WTC11 (cell line): ENCODE results near the gene EPN1. TPM values are rescaled to one million over a fixed set of nuclear protein-coding genes. Genes with fewer than 3 reads are reported as not detected.

ENCODE experiments used
- ATAC-seq: fragments of 200-7000 bp; cut with Tn5 transposase; 2 replicates; pipeline ENCODE4 v1.10.0; 2021; ENCODE audit warnings: mild to moderate bottlenecking, moderate library complexity
- CTCF ChIA-PET: fragments of 300-600 bp; sonication (Branson Sonifier 250); formaldehyde crosslinking; loops from one replicate; lab custom pipeline; 2021; ENCODE audit warnings: antibody characterized with exemption; lab: Charles Lee
- POLR2A ChIA-PET: fragments of 350-600 bp; sonication (Branson Sonifier 250); formaldehyde crosslinking; loops from one replicate; lab custom pipeline; 2021; ENCODE audit warnings: antibody characterized with exemption; lab: Charles Lee
- DNase-seq: peaks from one replicate; pipeline ENCODE4 v3.0.0; 2021; ENCODE audit warnings: low spot score
- H3K27ac Mint-ChIP-seq: 2 replicates; pipeline ENCODE4 v1.8.0; 2021; ENCODE audit warnings: mixed read lengths
- H3K27me3 Mint-ChIP-seq: 2 replicates; pipeline ENCODE4 v1.8.0; 2021; ENCODE audit warnings: low read depth, mild to moderate bottlenecking, moderate library complexity, mixed read lengths
- H3K36me3 Mint-ChIP-seq: 2 replicates; pipeline ENCODE4 v1.8.0; 2021; ENCODE audit warnings: mixed read lengths
- H3K4me1 Mint-ChIP-seq: 2 replicates; pipeline ENCODE4 v1.8.0; 2022; ENCODE audit warnings: mixed read lengths
- H3K4me3 Mint-ChIP-seq: 2 replicates; pipeline ENCODE4 v1.8.0; 2021; ENCODE audit warnings: mild to moderate bottlenecking, moderate library complexity, mixed read lengths
- H3K9me3 Mint-ChIP-seq: 2 replicates; pipeline ENCODE4 v1.8.0; 2021; ENCODE audit warnings: mixed read lengths
- ARID4B ChIP-seq: sonication (generic); formaldehyde crosslinking; IDR thresholded peaks from 2 replicates; pipeline ENCODE4 v1.8.0; 2023; ENCODE audit warnings: missing genetic modification reagents, mild to moderate bottlenecking, borderline replicate concordance
- ATF2 ChIP-seq: sonication (generic); formaldehyde crosslinking; IDR thresholded peaks from 2 replicates; pipeline ENCODE4 v1.8.1; 2022; ENCODE audit warnings: low read depth, missing genetic modification reagents, borderline replicate concordance
- CBFB ChIP-seq: sonication (generic); formaldehyde crosslinking; IDR thresholded peaks from 2 replicates; pipeline ENCODE4 v1.8.1; 2022; ENCODE audit warnings: mild to moderate bottlenecking, low read depth, missing genetic modification reagents
- CREB1 ChIP-seq: sonication (generic); formaldehyde crosslinking; IDR thresholded peaks from 2 replicates; pipeline ENCODE4 v1.8.0; 2023; ENCODE audit warnings: mild to moderate bottlenecking, missing genetic modification reagents
- CTCF ChIP-seq: fragments of 200-600 bp; IDR thresholded peaks from 2 replicates; pipeline ENCODE4 v1.8.0; 2022; ENCODE audit warnings: antibody characterized with exemption
- E2F4 ChIP-seq: sonication (generic); formaldehyde crosslinking; IDR thresholded peaks from 2 replicates; pipeline ENCODE4 v1.8.1; 2022; ENCODE audit warnings: low read depth, mild to moderate bottlenecking, moderate library complexity, missing genetic modification reagents, borderline replicate concordance
- GRHL2 ChIP-seq: fragments of 250-450 bp; sonication (Bioruptor Pico); IDR thresholded peaks from 2 replicates; pipeline ENCODE4 v1.8.0; 2022; ENCODE audit warnings: mild to moderate bottlenecking, moderate library complexity; ENCODE audit not compliant: insufficient replicate concordance, severe bottlenecking
- IRF1 ChIP-seq: sonication (generic); formaldehyde crosslinking; IDR thresholded peaks from 2 replicates; pipeline ENCODE4 v1.8.0; 2023; ENCODE audit warnings: missing genetic modification reagents
- PRDM15 ChIP-seq: sonication (generic); formaldehyde crosslinking; IDR thresholded peaks from 2 replicates; pipeline ENCODE4 v1.8.0; 2022; ENCODE audit warnings: missing genetic modification reagents
- RORB ChIP-seq: fragments of 250-450 bp; sonication (Bioruptor Pico); IDR thresholded peaks from 2 replicates; pipeline ENCODE4 v1.9.0; 2021; ENCODE audit warnings: mild to moderate bottlenecking
- SMAD4 ChIP-seq: sonication (generic); formaldehyde crosslinking; IDR thresholded peaks from 2 replicates; pipeline ENCODE4 v1.8.0; 2022; ENCODE audit warnings: mild to moderate bottlenecking, missing genetic modification reagents
- STAT6 ChIP-seq: sonication (generic); formaldehyde crosslinking; conservative IDR thresholded peaks from 2 replicates; pipeline ENCODE4 v1.8.1; 2023; ENCODE audit warnings: mild to moderate bottlenecking, low read depth, missing genetic modification reagents, moderate library complexity
- TEAD1 ChIP-seq: sonication (generic); formaldehyde crosslinking; IDR thresholded peaks from 2 replicates; pipeline ENCODE4 v1.8.0; 2022; ENCODE audit warnings: mild to moderate bottlenecking, missing genetic modification reagents
- USF2 ChIP-seq: sonication (generic); formaldehyde crosslinking; IDR thresholded peaks from 2 replicates; pipeline ENCODE4 v1.8.1; 2023; ENCODE audit warnings: mild to moderate bottlenecking, missing genetic modification reagents, moderate library complexity
- ZBTB43 ChIP-seq: sonication (generic); formaldehyde crosslinking; IDR thresholded peaks from 2 replicates; pipeline ENCODE4 v1.8.1; 2023; ENCODE audit warnings: mild to moderate bottlenecking, missing genetic modification reagents
- ZNF232 ChIP-seq: sonication (generic); formaldehyde crosslinking; IDR thresholded peaks from 2 replicates; pipeline ENCODE4 v1.8.0; 2022; ENCODE audit warnings: mild to moderate bottlenecking, missing genetic modification reagents
- ZNF396 ChIP-seq: fragments of 250-450 bp; sonication (Bioruptor Pico); IDR thresholded peaks from 2 replicates; pipeline ENCODE4 v1.8.0; 2021; ENCODE audit warnings: mild to moderate bottlenecking, moderate library complexity, borderline replicate concordance
- ZNF671 ChIP-seq: fragments of 250-450 bp; sonication (Bioruptor Pico); IDR thresholded peaks from 2 replicates; pipeline ENCODE4 v1.8.0; 2021; ENCODE audit warnings: mild to moderate bottlenecking
- total RNA-seq: library from RNA; stranded (reverse); gene quantifications from 3 replicates; pipeline ENCODE4 v1.2.3, GENCODE V29; 2021

Gene EPN1
- total RNA-seq, 1 experiment from 2014 or later = 234 TPM

GRCh38 chr19:55663846-55664536, 11.0 kb upstream of the EPN1 start:
- ATAC-seq (no peak), DNase-seq (no peak)
- H3K4me3 Mint-ChIP-seq = no peak overlapping the region
- no peak overlapping the region for H3K27ac Mint-ChIP-seq
- POLR2A ChIA-PET = interaction anchor here (2.1 kb wide), 1 partner anchor 11 kb away, joined by 5 read pairs; no protein-coding TSS in a partner anchor
- H3K36me3 Mint-ChIP-seq = peaks cover 57% of the 10 kb centered on the region
- H3K4me1 Mint-ChIP-seq = peaks cover 3% of the 10 kb centered on the region
- no peaks in the 10 kb centered on the region for H3K9me3 Mint-ChIP-seq
- CTCF ChIA-PET = no interaction called here
- no peaks in the 10 kb centered on the region; the same call in 1 of the 2 replicates for H3K27me3 Mint-ChIP-seq
- TF ChIP-seq PRDM15 (no peak), TEAD1 (CRISPR knock-in tag) (no peak), ATF2 (CRISPR knock-in tag) (no peak), ZNF396 (no peak), IRF1 (CRISPR knock-in tag) (no peak), CREB1 (no peak), ARID4B (no peak), ZNF671 (CRISPR knock-in tag) (no peak), CBFB (CRISPR knock-in tag) (no peak), ZNF232 (CRISPR knock-in tag) (no peak), ZBTB43 (CRISPR knock-in tag) (no peak), GRHL2 (no peak), CTCF (no peak), SMAD4 (CRISPR knock-in tag) (no peak), RORB (no peak), USF2 (CRISPR knock-in tag) (no peak), E2F4 (CRISPR knock-in tag) (no peak), STAT6 (no peak)
